Measurements from ENCODE around the gene ARHGEF16.

DNA sequence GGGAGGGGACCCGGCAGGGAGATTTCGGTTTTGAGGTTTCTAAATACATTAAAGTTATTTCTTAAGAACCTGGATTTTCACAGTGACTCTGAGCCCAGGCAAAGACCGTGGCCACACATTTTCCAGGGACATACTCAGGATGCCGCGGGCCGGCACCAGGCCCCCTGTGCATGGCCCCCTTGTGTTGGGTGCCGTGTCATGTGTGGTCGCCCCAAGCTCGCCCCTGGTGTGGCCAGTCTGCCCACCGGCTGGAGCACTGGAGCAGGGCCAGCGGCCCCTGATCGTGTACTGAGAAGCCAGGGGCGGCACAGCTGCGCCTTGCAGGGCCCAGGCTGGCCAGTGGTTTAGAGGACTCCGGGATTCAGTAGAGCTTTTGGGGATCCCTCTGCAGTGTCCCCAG is 26.6 kb downstream of the ARHGEF16 start:
- TF ChIP-seq, protein P1, sequence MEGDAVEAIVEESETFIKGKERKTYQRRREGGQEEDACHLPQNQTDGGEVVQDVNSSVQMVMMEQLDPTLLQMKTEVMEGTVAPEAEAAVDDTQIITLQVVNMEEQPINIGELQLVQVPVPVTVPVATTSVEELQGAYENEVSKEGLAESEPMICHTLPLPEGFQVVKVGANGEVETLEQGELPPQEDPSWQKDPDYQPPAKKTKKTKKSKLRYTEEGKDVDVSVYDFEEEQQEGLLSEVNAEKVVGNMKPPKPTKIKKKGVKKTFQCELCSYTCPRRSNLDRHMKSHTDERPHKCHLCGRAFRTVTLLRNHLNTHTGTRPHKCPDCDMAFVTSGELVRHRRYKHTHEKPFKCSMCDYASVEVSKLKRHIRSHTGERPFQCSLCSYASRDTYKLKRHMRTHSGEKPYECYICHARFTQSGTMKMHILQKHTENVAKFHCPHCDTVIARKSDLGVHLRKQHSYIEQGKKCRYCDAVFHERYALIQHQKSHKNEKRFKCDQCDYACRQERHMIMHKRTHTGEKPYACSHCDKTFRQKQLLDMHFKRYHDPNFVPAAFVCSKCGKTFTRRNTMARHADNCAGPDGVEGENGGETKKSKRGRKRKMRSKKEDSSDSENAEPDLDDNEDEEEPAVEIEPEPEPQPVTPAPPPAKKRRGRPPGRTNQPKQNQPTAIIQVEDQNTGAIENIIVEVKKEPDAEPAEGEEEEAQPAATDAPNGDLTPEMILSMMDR (IDR thresholded peaks at IDR 0.05; ENCODE audit: insufficient read depth, low read depth, low read length): no peak
- no peak for TF ChIP-seq EZH2 (IDR thresholded peaks at IDR 0.05; ENCODE audit: insufficient read depth, low read length)
